Nephron (organoid): ENCODE data around the gene SLC26A6.

Experiments
- H3K27ac Mint-ChIP-seq, 3 experiments: 2 replicates each; pipeline ENCODE4 v1.8.0; 2020; ENCODE audit warnings: mixed read lengths in 3 of 3, mild to moderate bottlenecking in 2 of 3, moderate library complexity in 1 of 3
- H3K27me3 Mint-ChIP-seq: 2 replicates; pipeline ENCODE4 v1.8.0; 2021; ENCODE audit warnings: low read depth, mild to moderate bottlenecking, moderate library complexity, mixed read lengths
- H3K36me3 Mint-ChIP-seq: 2 replicates; pipeline ENCODE4 v1.8.0; 2020; ENCODE audit warnings: low read depth, mixed read lengths
- H3K4me1 Mint-ChIP-seq: 2 replicates; pipeline ENCODE4 v1.8.0; 2020; ENCODE audit warnings: mixed read lengths
- H3K4me3 Mint-ChIP-seq, 3 experiments: 2 replicates each; pipeline ENCODE4 v1.8.0; 2020; ENCODE audit warnings: mild to moderate bottlenecking in 3 of 3, mixed read lengths in 3 of 3, moderate library complexity in 2 of 3
- H3K9me3 Mint-ChIP-seq: 2 replicates; pipeline ENCODE4 v1.8.0; 2020; ENCODE audit warnings: mixed read lengths
- CTCF ChIP-seq, 3 experiments: fragments of 200-600 bp; sonication (generic); IDR thresholded peaks; one replicate each; pipeline ENCODE4 v1.5.0; 2021; ENCODE audit warnings: antibody characterized with exemption in 3 of 3; ENCODE audit not compliant: unreplicated experiment in 3 of 3

Gene SLC26A6

GRCh38 chr3:48633743-48634142 is 1.5 kb downstream of the SLC26A6 start:
- H3K4me1 Mint-ChIP-seq = peaks cover 16% of the 10 kb centered on the region
- TF ChIP-seq CTCF (IDR thresholded peaks at IDR 0.05; ENCODE audit: unreplicated experiment in 3 of 3) = no peak
- H3K36me3 Mint-ChIP-seq = peaks cover 12% of the 10 kb centered on the region
- H3K4me3 Mint-ChIP-seq = peak overlapping the region; percentile 61 to 88 (median 88)
- H3K27ac Mint-ChIP-seq = no peak overlapping the region
- no peaks in the 10 kb centered on the region for H3K27me3 Mint-ChIP-seq
- H3K9me3 Mint-ChIP-seq = no peaks in the 10 kb centered on the region

GRCh38 chr3:48633256-48633655 is 2.0 kb downstream of the SLC26A6 start:
- Mint-ChIP-seq H3K27me3 (no peaks in the 10 kb centered on the region), H3K4me1 (peaks cover 16% of the 10 kb centered on the region), H3K4me3 (peak overlapping the region; percentile 63 to 88 (median 72)), H3K36me3 (peaks cover 12% of the 10 kb centered on the region), H3K9me3 (no peaks in the 10 kb centered on the region), H3K27ac (no peak overlapping the region)
- TF ChIP-seq CTCF (IDR thresholded peaks at IDR 0.05; ENCODE audit: unreplicated experiment in 3 of 3) = no peak

GRCh38 chr3:48631516-48632448 is 3.5 kb downstream of the SLC26A6 start:
- H3K36me3 Mint-ChIP-seq = peaks cover 21% of the 10 kb centered on the region
- peak overlapping the region in 1 of 3 experiments; percentile 47 for H3K4me3 Mint-ChIP-seq
- H3K27ac Mint-ChIP-seq = no peak overlapping the region
- H3K4me1 Mint-ChIP-seq = peaks cover 10% of the 10 kb centered on the region
- H3K27me3 Mint-ChIP-seq = no peaks in the 10 kb centered on the region
- no peaks in the 10 kb centered on the region for H3K9me3 Mint-ChIP-seq
- no peak for TF ChIP-seq CTCF (IDR thresholded peaks at IDR 0.05; ENCODE audit: unreplicated experiment in 3 of 3)

- peaks cover 23% of the 10 kb centered on the region for H3K36me3 Mint-ChIP-seq
- TF ChIP-seq CTCF (IDR thresholded peaks at IDR 0.05; ENCODE audit: unreplicated experiment in 3 of 3) = no peak
- no peaks in the 10 kb centered on the region for H3K27me3 Mint-ChIP-seq
- H3K4me3 Mint-ChIP-seq = no peak overlapping the region
- no peaks in the 10 kb centered on the region for H3K9me3 Mint-ChIP-seq
- H3K27ac Mint-ChIP-seq = no peak overlapping the region
- peaks cover under 1% of the 10 kb centered on the region for H3K4me1 Mint-ChIP-seq
These were observed 4.4 kb downstream of the SLC26A6 start for GRCh38 chr3:48630833-48631232.

- Mint-ChIP-seq H3K9me3 (no peaks in the 10 kb centered on the region), H3K27me3 (no peaks in the 10 kb centered on the region), H3K27ac (no peak overlapping the region), H3K4me3 (no peak overlapping the region), H3K4me1 (no peaks in the 10 kb centered on the region), H3K36me3 (peaks cover 23% of the 10 kb centered on the region)
- no peak for TF ChIP-seq CTCF (IDR thresholded peaks at IDR 0.05; ENCODE audit: unreplicated experiment in 3 of 3)
These were observed 4.9 kb downstream of the SLC26A6 start for GRCh38 chr3:48630407-48630806.

GRCh38 chr3:48629894-48630293 is 5.4 kb downstream of the SLC26A6 start:
- no peaks in the 10 kb centered on the region for H3K27me3 Mint-ChIP-seq

More at GRCh38 chr3:48629894-48630293, 5.4 kb downstream of the SLC26A6 start:
- Mint-ChIP-seq H3K9me3 (no peaks in the 10 kb centered on the region), H3K36me3 (peaks cover 24% of the 10 kb centered on the region), H3K27ac (no peak overlapping the region), H3K4me3 (no peak overlapping the region), H3K4me1 (no peaks in the 10 kb centered on the region)
- no peak for TF ChIP-seq CTCF (IDR thresholded peaks at IDR 0.05; ENCODE audit: unreplicated experiment in 3 of 3)
